Endothelial cell of umbilical vein (primary cell): Measurements from ENCODE around the gene STUM. TPM values are rescaled to one million over a fixed set of nuclear protein-coding genes. Genes with fewer than 3 reads are reported as not detected.

Experiments
- BruUV-seq: library from RNA; stranded (reverse); fragments of 400-500 nt; replicated peaks from 2 replicates; lab custom pipeline; 2021; lab: Mats Ljungman, UMichigan
- CTCF ChIA-PET: fragments of 300-600, 350-600 bp; sonication (Branson Sonifier 250); formaldehyde crosslinking; loops from one replicate; lab custom pipeline; 2021; ENCODE audit warnings: antibody characterized with exemption, inconsistent platforms; lab: Charles Lee
- POLR2A ChIA-PET: fragments of 300-600, 350-600 bp; sonication (Branson Sonifier 250); formaldehyde crosslinking; loops from one replicate; lab custom pipeline; 2021; ENCODE audit warnings: antibody characterized with exemption, inconsistent platforms; lab: Charles Lee
- DNase-seq: peaks from one replicate; pipeline ENCODE4 v3.0.0-alpha.2; 2011; ENCODE audit warnings: low read depth, low spot score
- FAIRE-seq: peaks from 2 replicates; lab custom pipeline; 2011; peaks lifted over from hg19 to GRCh38; lab: Jason Lieb, UNC
- H2AFZ ChIP-seq: 2 replicates; pipeline ENCODE4 v1.6.0; 2012; ENCODE audit warnings: low read depth, low read length, control low read depth, inconsistent platforms
- H3K27ac ChIP-seq: 2 replicates; pipeline ENCODE4 v1.5.1; 2011; ENCODE audit warnings: low read depth, mild to moderate bottlenecking, control low read depth, low read length, moderate library complexity; ENCODE audit not compliant: insufficient read depth
- H3K27me3 ChIP-seq, 2 experiments: 2 replicates each; pipeline versions ENCODE4 v1.6.0 to v1.6.1; 2011; ENCODE audit warnings: low read length in 2 of 2, mixed read lengths in 1 of 2; ENCODE audit not compliant: control insufficient read depth in 2 of 2, insufficient read depth in 2 of 2
- H3K36me3 ChIP-seq, 2 experiments: 2 replicates in 1 of 2; 3 replicates in 1 of 2; pipeline ENCODE4 v1.5.1; 2011; ENCODE audit warnings: low read length in 2 of 2, mild to moderate bottlenecking in 1 of 2, moderate library complexity in 1 of 2; ENCODE audit not compliant: control insufficient read depth in 2 of 2, insufficient read depth in 2 of 2; ENCODE audit errors: extremely low read depth in 1 of 2
- H3K4me1 ChIP-seq: 3 replicates; pipeline ENCODE4 v1.5.1; 2011; ENCODE audit warnings: mild to moderate bottlenecking, low read length; ENCODE audit not compliant: control insufficient read depth, insufficient read depth; ENCODE audit errors: extremely low read depth
- H3K4me2 ChIP-seq: 2 replicates; pipeline ENCODE4 v1.6.1; 2011; ENCODE audit warnings: low read length, control low read depth, mixed read lengths; ENCODE audit not compliant: insufficient read depth
- H3K4me3 ChIP-seq, 3 experiments: fragments of 200-600 bp in 1 of 3; sonication (generic), shearing (Covaris generic) in 1 of 3; replicated peaks in 1 of 3; 2 replicates each; pipeline ENCODE4 v1.5.1; 2011 to 2016; ENCODE audit warnings: control low read depth in 3 of 3, low read length in 3 of 3, mild to moderate bottlenecking in 2 of 3, inconsistent platforms in 1 of 3, low read depth in 1 of 3, moderate library complexity in 1 of 3; ENCODE audit not compliant: insufficient read depth in 1 of 3
- H3K79me2 ChIP-seq: 2 replicates; pipeline ENCODE4 v1.6.0; 2012; ENCODE audit warnings: low read length, inconsistent platforms; ENCODE audit not compliant: control insufficient read depth, insufficient read depth
- H3K9ac ChIP-seq: replicated peaks from 2 replicates; pipeline ENCODE3; 2011; ENCODE audit warnings: low read length, control low read depth; ENCODE audit not compliant: insufficient read depth; ENCODE audit errors: extremely low read depth
- H3K9me1 ChIP-seq: replicated peaks from 3 replicates; pipeline ENCODE4 v1.6.0; 2011; ENCODE audit warnings: mild to moderate bottlenecking, low read length; ENCODE audit not compliant: control insufficient read depth, insufficient read depth; ENCODE audit errors: extremely low read depth
- H3K9me3 ChIP-seq: replicated peaks from 2 replicates; pipeline ENCODE4 v1.5.1; 2012; ENCODE audit warnings: low read length, inconsistent platforms; ENCODE audit not compliant: control insufficient read depth, insufficient read depth
- H4K20me1 ChIP-seq: replicated peaks from 2 replicates; pipeline ENCODE3; 2011; ENCODE audit warnings: mild to moderate bottlenecking, low read length; ENCODE audit not compliant: control insufficient read depth, insufficient read depth; ENCODE audit errors: extremely low read depth
- FOS ChIP-seq: IDR thresholded peaks from 2 replicates; pipeline ENCODE4 v1.6.1; 2011; ENCODE audit warnings: mild to moderate bottlenecking, low read length, moderate library complexity, borderline replicate concordance; ENCODE audit not compliant: insufficient read depth
- GATA2 ChIP-seq: IDR thresholded peaks from 2 replicates; pipeline ENCODE4 v1.7.0; 2011; ENCODE audit warnings: low read depth, mild to moderate bottlenecking, moderate library complexity, mixed read lengths, low read length; ENCODE audit not compliant: insufficient read length, insufficient read depth
- MYC ChIP-seq: IDR thresholded peaks from one replicate; pipeline ENCODE4 v1.6.1; 2011; ENCODE audit warnings: mild to moderate bottlenecking, low read depth, low read length
- POLR2A ChIP-seq: IDR thresholded peaks from 2 replicates; pipeline ENCODE4 v1.6.1; 2012; ENCODE audit warnings: low read depth, mild to moderate bottlenecking, control low read depth, low read length
- POLR2AphosphoS5 ChIP-seq: IDR thresholded peaks from 2 replicates; pipeline ENCODE4 v1.6.1; 2012; ENCODE audit warnings: low read depth, mild to moderate bottlenecking, control low read depth, low read length, moderate library complexity; ENCODE audit not compliant: insufficient read depth
- dilution Hi-C: fragments of 300-500 bp; cut with MboI; formaldehyde crosslinking; loops from one replicate; pipeline ENCODE4 v1.15.0; 2019; ENCODE audit warnings: low sequenced_read_pairs; ENCODE audit not compliant: extremely low pct_ligation_motif_present
- intact Hi-C: fragments of 100-400 bp; cut with micrococcal nuclease; formaldehyde crosslinking; loops from one replicate; pipeline ENCODE4 v1.10.0; 2022
- polyA plus RNA-seq, 4 experiments: library from polyadenylated mRNA; depleted of rRNA in 3 of 4; stranded (reverse) in 3 of 4; unstranded in 1 of 4; fragments of >200 nt; gene quantifications; 2 replicates each; pipeline versions ENCODE4 v1.2.1 to v1.2.3, GENCODE V29; 2011 to 2012; ENCODE audit warnings: missing spikeins in 1 of 4
- total RNA-seq: library from RNA; stranded (reverse); gene quantifications from 2 replicates; pipeline ENCODE4 v1.2.3, GENCODE V29; 2021
- TF ChIP-seq, protein P1 (sequence below), 2 donors: IDR thresholded peaks; 1 replicate in 1 of 2; 2 replicates in 1 of 2; pipeline ENCODE4 v1.5.1; 2011; ENCODE audit warnings: low read length in 2 of 2, mild to moderate bottlenecking in 2 of 2, moderate library complexity in 2 of 2, control low read depth in 1 of 2, inconsistent platforms in 1 of 2, low read depth in 1 of 2; ENCODE audit not compliant: insufficient read depth in 1 of 2; ENCODE audit errors: extremely low read depth in 1 of 2

Gene STUM
- total and polyA plus RNA-seq, 2 donors (not counting 3 experiments of a cell fraction or from before 2014, with no cell fraction given), result not detected

DNA sequence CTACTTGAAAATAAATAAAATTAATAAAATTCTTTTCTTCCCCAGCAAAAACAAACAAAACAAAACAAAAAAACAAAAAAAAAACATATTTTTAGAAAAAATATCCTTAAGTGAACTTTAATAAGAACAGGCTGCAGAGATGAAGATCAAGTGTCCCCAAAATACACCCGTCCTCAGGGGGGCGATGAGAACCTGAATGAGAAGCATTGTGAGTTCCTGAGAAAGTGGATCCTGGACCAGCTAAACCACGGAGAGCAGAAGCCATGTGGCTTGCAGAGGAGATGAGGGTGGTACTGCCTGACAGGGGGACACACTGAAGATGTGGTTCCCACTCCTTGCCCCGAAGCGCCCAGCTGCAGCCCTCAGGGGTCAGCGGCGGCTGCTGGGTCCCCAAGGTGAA lies 101.2 kb downstream of the STUM start:
- peaks cover 12% of the 10 kb centered on the region for H3K4me1 ChIP-seq
- H3K27me3 ChIP-seq, result no peaks in the 10 kb centered on the region
- H3K36me3 ChIP-seq, result peaks cover 0 to 23% of the 10 kb centered on the region in 2 experiments
- H3K79me2 ChIP-seq, result no peaks in the 10 kb centered on the region
- ChIA-PET POLR2A (interaction anchor here (0.7 kb wide), 1 partner anchor 13 kb away, joined by 3 read pairs; no protein-coding TSS in a partner anchor), CTCF (interaction anchor here (1.1 to 3.5 kb wide), 8 partner anchors 11 to 797 kb away, joined by 4 to 31 read pairs (median 4); partner anchors contain the start of gene ITPKB)
- no peak overlapping the region for H2AFZ ChIP-seq
- H3K4me3 ChIP-seq, result no peak overlapping the region
- no peaks in the 10 kb centered on the region for H3K9me3 ChIP-seq
- TF ChIP-seq POLR2AphosphoS5 (no peak), MYC (no peak), FOS (no peak), GATA2 (no peak), POLR2A (no peak)
- TF ChIP-seq, protein P1, sequence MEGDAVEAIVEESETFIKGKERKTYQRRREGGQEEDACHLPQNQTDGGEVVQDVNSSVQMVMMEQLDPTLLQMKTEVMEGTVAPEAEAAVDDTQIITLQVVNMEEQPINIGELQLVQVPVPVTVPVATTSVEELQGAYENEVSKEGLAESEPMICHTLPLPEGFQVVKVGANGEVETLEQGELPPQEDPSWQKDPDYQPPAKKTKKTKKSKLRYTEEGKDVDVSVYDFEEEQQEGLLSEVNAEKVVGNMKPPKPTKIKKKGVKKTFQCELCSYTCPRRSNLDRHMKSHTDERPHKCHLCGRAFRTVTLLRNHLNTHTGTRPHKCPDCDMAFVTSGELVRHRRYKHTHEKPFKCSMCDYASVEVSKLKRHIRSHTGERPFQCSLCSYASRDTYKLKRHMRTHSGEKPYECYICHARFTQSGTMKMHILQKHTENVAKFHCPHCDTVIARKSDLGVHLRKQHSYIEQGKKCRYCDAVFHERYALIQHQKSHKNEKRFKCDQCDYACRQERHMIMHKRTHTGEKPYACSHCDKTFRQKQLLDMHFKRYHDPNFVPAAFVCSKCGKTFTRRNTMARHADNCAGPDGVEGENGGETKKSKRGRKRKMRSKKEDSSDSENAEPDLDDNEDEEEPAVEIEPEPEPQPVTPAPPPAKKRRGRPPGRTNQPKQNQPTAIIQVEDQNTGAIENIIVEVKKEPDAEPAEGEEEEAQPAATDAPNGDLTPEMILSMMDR (IDR thresholded peaks at IDR 0.05; ENCODE audit: extremely low read depth in 1 of 2, insufficient read depth in 1 of 2, low read depth in 1 of 2, low read length in 2 of 2), result peak in 1 of 2 donors; percentile 38
- H3K27ac ChIP-seq, result no peak overlapping the region
- no TSS peak for BruUV-seq
- intact Hi-C loops, result loop anchor here (1.0 kb wide), 3 partner anchors 15 to 179 kb away; no protein-coding TSS in a partner anchor
- H3K4me2 ChIP-seq, result no peak overlapping the region
- no peak for FAIRE-seq
- dilution Hi-C loops, result no loop called here
- no peak overlapping the region for H3K9ac ChIP-seq
- H4K20me1 ChIP-seq, result no peaks in the 10 kb centered on the region
- DNase-seq, result peak; percentile 68
- H3K9me1 ChIP-seq, result no peaks in the 10 kb centered on the region
